PC-9 (cell line): ENCODE results near the gene RXRA.

ENCODE experiments used
- CTCF ChIP-seq: fragments of 200-600 bp; sonication (generic); conservative IDR thresholded peaks from 2 replicates; pipeline ENCODE4 v1.6.1; 2017; ENCODE audit warnings: mixed run types, antibody characterized with exemption, mild to moderate bottlenecking, moderate library complexity
- EZH2 ChIP-seq: fragments of 200-600 bp; sonication (generic); IDR thresholded peaks from 2 replicates; pipeline ENCODE4 v1.8.0; 2017; ENCODE audit warnings: antibody characterized with exemption, low read depth

- TF ChIP-seq CTCF (no peak), EZH2 (no peak)
Measured at GRCh38 chr9:134305533-134305932, 20.7 kb upstream of the RXRA start.
